HepG2 (cell line): ENCODE data around the gene RCCD1. TPM values are rescaled to one million over a fixed set of nuclear protein-coding genes. Genes with fewer than 3 reads are reported as not detected.
A peak's percentile ranks its signal among the peaks of the same experiment; 100 is the strongest.

ENCODE experiments used
- HNF1A ChIP-seq, 2 experiments: sonication (generic) in 1 of 2; formaldehyde crosslinking in 1 of 2; IDR thresholded peaks; 2 replicates each; pipeline versions ENCODE4 v1.4.0 to v1.6.1; 2016 to 2020; ENCODE audit warnings: borderline replicate concordance in 1 of 2, low read depth in 1 of 2, mild to moderate bottlenecking in 1 of 2, missing genetic modification reagents in 1 of 2
- NCOA1 ChIP-seq: sonication (generic); formaldehyde crosslinking; IDR thresholded peaks from 2 replicates; pipeline ENCODE4 v1.9.0; 2021; ENCODE audit warnings: missing genetic modification reagents
- REL ChIP-seq: sonication (generic); formaldehyde crosslinking; conservative IDR thresholded peaks from 2 replicates; pipeline ENCODE4 v1.8.0; 2022; ENCODE audit warnings: mild to moderate bottlenecking, missing genetic modification reagents, moderate library complexity
- RFX3 ChIP-seq: IDR thresholded peaks from 2 replicates; pipeline ENCODE4 v1.6.1; 2016; ENCODE audit warnings: missing biosample characterization, missing genetic modification reagents
- TAF15 ChIP-seq: fragments of 200-400 bp; formaldehyde crosslinking; IDR thresholded peaks from one replicate; pipeline ENCODE4 v1.6.1; 2018; ENCODE audit warnings: mild to moderate bottlenecking, low read depth, low read length; ENCODE audit not compliant: poor library complexity, severe bottlenecking
- TCF12 ChIP-seq, 2 experiments: fragments of 450-650 bp in 1 of 2; sonication (generic) in 1 of 2; formaldehyde crosslinking in 1 of 2; IDR thresholded peaks; 2 replicates each; pipeline versions ENCODE4 v1.6.1 to v1.8.0; 2017 to 2022; ENCODE audit warnings: antibody characterized with exemption in 1 of 2, mild to moderate bottlenecking in 1 of 2, missing genetic modification reagents in 1 of 2, moderate library complexity in 1 of 2
- ZBTB37 ChIP-seq: sonication (generic); formaldehyde crosslinking; IDR thresholded peaks from 2 replicates; pipeline ENCODE4 v1.4.0; 2020; ENCODE audit warnings: mild to moderate bottlenecking, missing genetic modification reagents
- ZNF264 ChIP-seq: sonication (generic); formaldehyde crosslinking; IDR thresholded peaks from 2 replicates; pipeline ENCODE4 v1.4.0; 2020; ENCODE audit warnings: missing genetic modification reagents
- ZNF790 ChIP-seq: sonication (generic); formaldehyde crosslinking; IDR thresholded peaks from 2 replicates; pipeline ENCODE4 v1.8.0; 2022; ENCODE audit warnings: missing genetic modification reagents, mild to moderate bottlenecking, borderline replicate concordance
- polyA plus RNA-seq, 8 experiments: library from polyadenylated mRNA; depleted of rRNA in 3 of 8; stranded (reverse) in 7 of 8; unstranded in 1 of 8; fragments of >200 nt; fragmentation: Illumina TruSeq in 4 of 8; extraction: Trizol in 4 of 8; gene quantifications; 2 replicates each; pipeline versions ENCODE4 v1.2.1 to v1.2.3, GENCODE V29; 2011 to 2016; ENCODE audit warnings: low read depth in 4 of 8, missing spikeins in 1 of 8, mixed read lengths in 1 of 8; ENCODE audit not compliant: insufficient read depth in 1 of 8
- total RNA-seq, 5 experiments: library from RNA; depleted of rRNA; stranded (reverse); fragments of >200 nt; fragmentation: Illumina TruSeq; extraction: Trizol; gene quantifications; 2 replicates each; pipeline ENCODE4 v1.2.3, GENCODE V29; 2016; ENCODE audit warnings: low read depth in 1 of 5
- TF ChIP-seq, protein P1 (sequence below), 2 experiments: sonication (generic) in 1 of 2; formaldehyde crosslinking in 1 of 2; IDR thresholded peaks; 2 replicates each; pipeline versions ENCODE4 v1.6.1 to v1.9.0; 2014 to 2022; ENCODE audit warnings: antibody characterized with exemption in 1 of 2, borderline replicate concordance in 1 of 2, inconsistent platforms in 1 of 2, low read depth in 1 of 2, missing genetic modification reagents in 1 of 2

Gene RCCD1
- total and polyA plus RNA-seq, 2 of the 13 experiments (the other 11 are each of a cell fraction or from before 2014, with no cell fraction given) = 14.1 to 15.1 TPM

- TF ChIP-seq, protein P1, sequence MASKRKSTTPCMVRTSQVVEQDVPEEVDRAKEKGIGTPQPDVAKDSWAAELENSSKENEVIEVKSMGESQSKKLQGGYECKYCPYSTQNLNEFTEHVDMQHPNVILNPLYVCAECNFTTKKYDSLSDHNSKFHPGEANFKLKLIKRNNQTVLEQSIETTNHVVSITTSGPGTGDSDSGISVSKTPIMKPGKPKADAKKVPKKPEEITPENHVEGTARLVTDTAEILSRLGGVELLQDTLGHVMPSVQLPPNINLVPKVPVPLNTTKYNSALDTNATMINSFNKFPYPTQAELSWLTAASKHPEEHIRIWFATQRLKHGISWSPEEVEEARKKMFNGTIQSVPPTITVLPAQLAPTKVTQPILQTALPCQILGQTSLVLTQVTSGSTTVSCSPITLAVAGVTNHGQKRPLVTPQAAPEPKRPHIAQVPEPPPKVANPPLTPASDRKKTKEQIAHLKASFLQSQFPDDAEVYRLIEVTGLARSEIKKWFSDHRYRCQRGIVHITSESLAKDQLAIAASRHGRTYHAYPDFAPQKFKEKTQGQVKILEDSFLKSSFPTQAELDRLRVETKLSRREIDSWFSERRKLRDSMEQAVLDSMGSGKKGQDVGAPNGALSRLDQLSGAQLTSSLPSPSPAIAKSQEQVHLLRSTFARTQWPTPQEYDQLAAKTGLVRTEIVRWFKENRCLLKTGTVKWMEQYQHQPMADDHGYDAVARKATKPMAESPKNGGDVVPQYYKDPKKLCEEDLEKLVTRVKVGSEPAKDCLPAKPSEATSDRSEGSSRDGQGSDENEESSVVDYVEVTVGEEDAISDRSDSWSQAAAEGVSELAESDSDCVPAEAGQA (IDR thresholded peaks at IDR 0.05; ENCODE audit: low read depth) = no peak
- TF ChIP-seq, protein P1 (CRISPR knock-in tag; IDR thresholded peaks at IDR 0.05; ENCODE audit: borderline replicate concordance) = 0 out of 2 replicates have a peak, but pooled peaks have one; percentile 6
- TF ChIP-seq ZNF264 (CRISPR knock-in tag) (0 out of 2 replicates have a peak, but pooled peaks have one; percentile 9), TAF15 (no peak), ZBTB37 (peak; percentile 55; the same call in 1 of the 2 replicates), HNF1A (IDR thresholded peaks at IDR 0.05; ENCODE audit: low read depth) (no peak), HNF1A (CRISPR knock-in tag; IDR thresholded peaks at IDR 0.05; ENCODE audit: borderline replicate concordance) (0 out of 2 replicates have a peak, but pooled peaks have one; percentile 20), TCF12 (IDR thresholded peaks at IDR 0.05) (no peak), TCF12 (CRISPR knock-in tag; IDR thresholded peaks at IDR 0.05) (no peak), ZNF790 (CRISPR knock-in tag) (peak; percentile 45), NCOA1 (CRISPR knock-in tag) (0 out of 2 replicates have a peak, but pooled peaks have one; percentile 13), REL (CRISPR knock-in tag) (0 out of 2 replicates have a peak, but pooled peaks have one; percentile 75), RFX3 (CRISPR knock-in tag) (no peak)
Observed at GRCh38 chr15:90932660-90932991, 22.1 kb upstream of the RCCD1 start (continued).
